Hematopoietic multipotent progenitor cell (in vitro differentiated cells): ENCODE data around the gene INSRR. TPM values are rescaled to one million over a fixed set of nuclear protein-coding genes. Genes with fewer than 3 reads are reported as not detected.

Experiments used
- DNase-seq, 3 donors: peaks; one replicate each; pipeline ENCODE4 v3.0.0-alpha.2; 2011 to 2015; ENCODE audit warnings: low read depth in 2 of 3, low spot score in 2 of 3
- total RNA-seq: library from RNA; depleted of rRNA; stranded (reverse); fragments of >200 nt; gene quantifications from one replicate; pipeline ENCODE4 v1.2.3, GENCODE V29; 2012

The INSRR gene
- total RNA-seq, 1 donor: under 0.01 TPM

DNA sequence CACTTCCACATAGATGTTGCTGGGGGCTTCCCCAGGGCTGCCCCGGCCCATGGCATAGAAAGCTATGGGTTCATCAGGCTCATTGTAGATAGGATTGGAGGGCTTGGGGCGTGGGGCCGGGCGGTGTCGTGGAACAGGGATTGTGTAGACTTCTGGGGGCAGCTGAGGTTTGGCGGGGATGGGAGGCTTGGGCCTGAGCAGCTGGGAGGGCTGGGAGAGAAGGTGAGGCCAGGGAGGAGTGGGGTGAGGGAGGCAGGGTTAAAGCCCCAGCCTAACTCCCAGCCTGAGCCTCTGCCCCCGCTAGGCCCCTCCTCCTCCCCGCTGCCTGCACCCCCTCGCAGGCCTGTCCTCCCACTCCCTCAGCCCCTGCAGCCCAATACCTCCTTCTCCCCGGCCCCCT, 49.6 kb downstream of the INSRR start:
- no peak for DNase-seq

DNA sequence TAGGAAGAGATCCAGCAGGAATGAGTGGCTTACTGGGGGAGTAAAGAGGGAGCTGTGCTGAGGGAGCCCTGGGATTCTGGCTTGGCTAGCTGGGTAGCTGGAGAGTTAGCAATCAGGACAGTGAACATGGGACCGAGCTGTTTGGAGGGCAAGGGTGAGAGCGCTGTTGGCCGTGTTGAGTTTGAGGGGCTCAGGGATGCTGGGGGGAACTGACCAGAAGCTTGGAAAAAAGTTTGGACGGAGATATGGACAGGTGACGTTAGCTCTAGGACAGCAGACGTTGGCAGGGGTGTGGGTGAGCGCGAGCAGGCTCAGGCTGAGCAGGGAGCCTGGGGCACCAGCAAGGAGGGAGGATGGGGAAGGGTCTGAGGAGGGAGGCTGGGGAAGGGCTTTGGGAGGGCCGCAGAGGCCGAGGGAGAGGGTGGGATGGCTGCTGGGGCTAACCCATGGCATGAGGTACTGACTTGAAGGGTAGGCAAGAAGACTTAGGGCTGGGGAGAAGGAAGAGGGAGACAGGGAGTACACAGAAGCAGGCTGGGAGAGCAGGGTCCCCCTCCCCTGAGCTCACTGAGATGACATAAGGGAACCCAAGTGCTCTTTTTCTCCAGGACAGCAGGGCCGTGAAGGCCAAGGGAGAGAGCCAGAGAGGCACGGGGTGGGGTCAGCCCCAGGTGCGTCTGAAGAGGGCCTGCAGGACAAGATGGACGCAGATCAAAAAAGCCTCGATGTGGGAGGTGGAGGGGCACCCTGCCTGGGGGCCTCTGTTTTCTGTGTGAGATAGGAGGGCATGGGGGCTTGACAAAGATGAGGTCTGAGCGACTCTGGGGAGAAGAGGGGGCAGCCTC, 50.5 kb downstream of the INSRR start:
- DNase-seq: no peak

DNA sequence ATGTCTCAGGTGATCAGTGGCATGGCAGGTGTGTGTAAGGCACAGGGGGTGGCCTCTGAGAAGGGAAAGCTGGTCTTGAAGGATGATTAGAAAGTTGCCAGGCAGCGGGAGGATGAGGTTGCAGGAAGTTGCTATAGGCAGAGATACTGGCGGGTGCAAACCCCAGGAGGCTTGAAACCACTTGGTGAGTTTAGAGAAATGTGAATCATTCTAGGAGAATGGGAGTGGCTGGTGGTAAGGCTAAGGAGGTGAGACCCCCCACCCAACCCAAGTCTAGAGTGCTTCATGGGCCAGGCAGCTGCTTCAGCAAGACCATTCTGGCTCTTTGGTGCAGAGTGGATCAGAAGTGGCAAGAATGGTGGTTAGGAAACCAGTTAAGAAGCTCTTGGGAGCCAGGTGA, 51.3 kb downstream of the INSRR start:
- DNase-seq: no peak

DNA sequence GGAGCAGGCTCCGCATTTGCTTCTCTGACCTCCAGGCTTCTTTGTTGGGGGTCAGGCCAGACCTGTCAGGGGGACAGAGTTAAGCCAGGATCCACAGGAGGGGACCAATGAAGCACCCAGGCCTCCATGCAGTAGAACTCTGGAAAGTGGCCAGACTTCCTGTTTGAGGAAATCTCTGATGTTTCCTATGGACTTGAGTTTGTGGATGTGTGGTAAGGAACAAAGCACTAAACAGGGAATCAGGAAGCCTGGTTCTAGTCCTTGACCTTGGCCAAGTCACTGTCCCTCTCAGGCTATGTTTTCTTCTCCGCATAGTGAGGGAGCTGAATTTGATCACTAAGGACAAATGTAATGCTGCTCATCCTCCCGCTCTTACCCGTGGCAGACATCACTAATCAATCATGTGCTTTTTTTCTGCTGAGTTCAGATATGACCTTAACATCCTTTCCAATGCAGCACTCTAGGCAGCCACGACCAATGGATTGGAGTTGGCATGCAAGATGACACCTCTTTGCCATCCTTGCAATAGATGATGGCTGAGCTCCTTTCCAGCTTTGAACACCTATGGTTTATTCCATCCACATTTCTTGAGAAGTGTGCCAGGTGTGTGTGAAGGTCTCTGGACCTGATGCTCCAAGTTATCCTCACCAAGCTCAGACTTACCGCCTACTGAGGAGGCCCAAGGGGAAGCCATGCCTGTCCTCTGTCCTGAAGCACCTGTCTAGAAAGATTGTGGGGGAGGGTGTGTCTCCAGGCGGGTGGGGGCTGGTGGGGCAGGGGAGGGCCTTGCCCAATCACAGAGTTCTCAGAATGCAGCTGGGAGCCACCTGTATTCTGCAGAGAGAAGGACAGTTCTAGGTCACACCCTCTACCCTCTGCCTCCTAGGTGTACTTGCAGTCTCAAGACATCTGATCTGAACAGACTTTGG, 52.1 kb downstream of the INSRR start:
- DNase-seq: no peak

DNA sequence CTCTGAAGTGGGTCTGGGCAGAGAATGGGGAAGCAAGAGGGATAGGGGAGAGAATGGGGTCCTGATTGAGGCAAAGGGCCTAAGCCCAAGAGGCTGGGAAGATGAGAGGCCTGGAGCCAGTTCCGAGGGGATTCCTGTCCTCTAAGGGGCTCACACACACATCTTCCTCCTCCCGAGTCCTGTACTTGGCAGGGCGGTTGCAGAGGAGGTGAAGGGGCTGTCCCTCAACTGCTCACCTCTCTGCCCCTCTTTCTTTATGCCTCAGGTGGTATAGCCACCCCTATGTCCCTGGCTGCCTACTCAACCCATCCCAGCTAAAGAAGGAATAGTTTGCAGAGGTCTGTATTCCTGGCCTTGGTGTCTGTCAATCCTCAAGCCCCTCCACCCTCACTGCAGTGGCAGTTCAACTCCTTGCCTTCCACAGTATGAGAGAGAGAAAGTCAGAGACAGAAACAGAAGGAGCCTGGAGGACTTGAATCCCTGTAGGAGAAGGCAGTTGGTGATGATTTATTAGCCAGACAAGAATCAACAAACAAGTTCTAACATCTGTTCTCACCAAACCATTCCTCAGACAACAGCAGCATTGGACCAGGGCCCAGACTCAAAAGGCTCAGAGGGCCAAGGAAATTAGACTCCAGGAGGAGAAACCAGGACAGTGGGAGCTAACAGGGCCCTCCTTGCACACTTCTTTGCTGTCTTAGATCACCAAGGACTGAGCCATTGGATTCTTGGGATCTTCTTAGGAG, 53.0 kb downstream of the INSRR start:
- DNase-seq: no peak

DNA sequence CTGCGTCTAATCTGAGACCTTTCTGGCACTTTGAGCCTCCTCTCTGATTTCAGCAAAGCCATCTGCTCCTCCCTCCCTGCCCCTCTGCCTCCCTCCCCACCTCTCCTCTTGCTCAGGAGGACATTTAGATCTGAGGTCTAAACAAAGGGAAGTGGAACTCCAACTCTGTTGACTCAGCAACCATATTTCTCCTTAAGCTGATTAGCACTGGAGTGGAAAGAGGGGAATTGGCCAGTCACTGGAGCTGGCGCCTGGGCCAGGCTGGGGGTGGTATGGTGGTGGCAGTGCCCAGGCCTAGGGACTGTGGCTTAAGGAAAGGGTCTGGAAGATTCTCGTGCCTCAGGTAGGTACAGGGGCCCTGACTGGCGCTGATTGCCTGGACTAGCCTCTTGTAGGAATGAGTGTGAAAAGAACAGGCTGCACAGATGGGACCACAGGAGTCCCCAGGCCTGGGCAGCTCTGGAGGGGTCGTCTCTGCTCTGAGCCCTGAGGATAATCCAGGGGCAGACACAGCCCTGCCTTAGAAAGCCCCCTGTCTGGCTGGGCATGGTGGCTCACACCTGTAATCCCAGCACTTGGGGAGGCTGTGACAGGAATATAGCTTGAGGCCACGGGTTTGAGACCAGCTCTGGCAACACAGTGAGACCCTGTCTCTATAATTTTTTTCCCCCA, 54.2 kb downstream of the INSRR start:
- peak in 2 of 3 donors; percentile 50 to 67 for DNase-seq

DNA sequence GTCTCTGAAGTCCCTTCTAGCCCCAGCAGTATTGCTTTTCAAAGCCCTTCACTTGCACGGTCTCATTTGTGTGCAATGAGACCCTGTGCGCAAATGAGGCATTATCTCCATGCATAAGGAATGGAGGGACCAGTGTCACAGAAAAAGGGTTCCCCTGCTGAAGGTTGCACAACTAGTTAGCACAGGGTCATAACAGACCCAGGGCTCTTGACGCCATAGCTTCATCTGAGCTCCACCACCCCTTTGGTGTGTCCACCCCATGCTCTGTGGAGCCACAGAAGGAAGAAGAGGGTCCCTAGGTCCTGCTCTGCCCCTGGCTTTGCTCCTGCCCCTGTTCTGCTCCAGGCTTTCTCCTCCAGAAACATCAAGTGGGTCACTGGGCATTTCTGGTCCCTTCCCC, 54.9 kb downstream of the INSRR start:
- DNase-seq: no peak

DNA sequence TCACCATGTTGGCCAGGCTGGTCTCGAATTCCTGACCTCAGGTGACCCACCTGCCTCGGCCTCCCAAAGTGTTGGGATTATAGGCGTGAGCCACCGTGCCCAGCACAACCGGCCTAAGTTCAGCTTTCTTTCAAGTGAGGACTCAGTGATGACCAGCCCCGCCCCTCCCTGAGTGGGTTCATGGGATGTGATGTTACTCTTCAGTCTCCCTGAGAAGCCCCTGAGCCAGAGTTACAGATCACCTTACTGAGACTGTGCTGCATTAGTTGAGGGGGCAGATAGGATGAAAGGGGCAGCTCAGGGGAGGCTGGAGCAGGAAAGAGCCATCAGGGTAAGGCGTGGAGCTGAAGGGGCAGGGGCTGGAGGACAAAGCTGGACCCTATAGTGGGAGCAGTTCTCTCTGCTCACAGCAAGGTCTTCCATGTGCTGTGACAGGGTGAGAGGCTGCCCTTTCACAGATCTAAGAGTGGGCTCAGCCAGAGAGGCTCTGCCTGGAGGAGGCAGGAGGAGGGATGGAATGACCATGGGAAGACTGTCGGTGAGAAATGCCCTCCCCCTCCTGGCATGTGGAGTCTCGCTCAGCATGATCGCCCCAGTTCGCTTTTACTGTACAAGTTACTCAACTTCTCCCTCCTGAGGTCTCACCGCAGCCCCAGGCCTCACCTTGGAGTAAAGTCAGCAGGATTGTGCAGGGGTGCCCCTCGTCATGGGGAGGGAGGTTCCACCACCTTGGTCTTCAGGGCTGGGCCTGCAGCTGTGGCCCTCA, 55.6 kb downstream of the INSRR start:
- DNase-seq: no peak

DNA sequence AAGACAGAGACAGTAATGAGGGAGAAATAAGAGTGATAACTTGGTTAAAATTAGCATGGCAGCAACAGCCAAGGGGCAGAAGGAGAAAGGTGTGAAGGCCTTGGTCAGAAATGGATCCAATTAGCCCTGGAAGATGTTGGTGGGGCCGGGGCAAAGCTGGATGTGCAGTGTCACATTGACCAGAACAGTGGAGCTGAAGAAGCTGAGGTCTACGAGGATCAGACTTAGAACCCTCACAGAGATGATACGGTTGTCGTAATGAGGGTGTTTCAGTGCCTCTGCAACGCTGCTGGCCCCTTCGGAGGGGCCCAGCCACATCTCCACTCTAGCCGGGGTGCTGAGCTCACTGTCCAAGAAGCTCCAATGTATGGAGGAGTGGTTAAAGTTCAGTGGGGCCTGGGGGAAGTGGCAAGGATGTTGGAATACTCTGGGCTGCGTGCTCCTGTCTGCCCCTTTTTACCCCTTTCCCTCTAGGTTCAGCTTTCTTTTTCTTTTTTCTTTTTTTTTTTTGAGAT, 56.4 kb downstream of the INSRR start:
- no peak for DNase-seq

DNA sequence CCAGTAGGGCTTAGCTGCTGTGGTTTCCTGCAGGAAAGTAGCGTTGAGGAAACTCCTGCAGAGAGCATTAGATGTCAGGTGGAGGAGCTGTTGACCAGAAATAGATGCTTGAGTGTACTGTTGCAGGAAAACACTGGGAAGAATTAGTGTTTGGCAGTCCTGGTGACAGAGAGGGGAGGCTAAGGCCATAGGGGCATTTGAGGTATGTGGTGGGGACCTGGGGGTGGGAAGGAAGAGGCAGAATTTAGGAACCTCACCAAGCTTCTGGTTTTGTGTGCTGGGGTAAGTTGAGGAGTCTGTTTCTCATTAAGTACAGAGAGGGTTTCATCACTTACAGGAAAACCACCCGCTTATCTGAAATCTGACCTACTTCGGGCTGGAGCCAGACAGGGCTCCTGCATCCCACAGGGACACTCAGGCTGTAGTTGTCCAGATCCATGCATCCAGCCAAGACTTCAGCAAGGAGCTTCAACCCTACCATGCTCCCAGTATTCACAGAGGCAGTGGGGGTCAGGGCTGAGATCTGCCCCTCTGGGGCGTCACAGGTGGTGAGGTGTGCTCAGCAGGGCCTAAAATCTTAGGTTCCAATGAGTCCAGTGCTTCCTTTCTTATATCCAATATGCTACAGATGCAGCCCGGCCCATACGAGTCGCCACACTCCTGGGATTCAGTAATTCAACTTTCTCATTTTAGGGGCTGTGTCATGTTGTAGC, 57.4 kb downstream of the INSRR start:
- DNase-seq: no peak

DNA sequence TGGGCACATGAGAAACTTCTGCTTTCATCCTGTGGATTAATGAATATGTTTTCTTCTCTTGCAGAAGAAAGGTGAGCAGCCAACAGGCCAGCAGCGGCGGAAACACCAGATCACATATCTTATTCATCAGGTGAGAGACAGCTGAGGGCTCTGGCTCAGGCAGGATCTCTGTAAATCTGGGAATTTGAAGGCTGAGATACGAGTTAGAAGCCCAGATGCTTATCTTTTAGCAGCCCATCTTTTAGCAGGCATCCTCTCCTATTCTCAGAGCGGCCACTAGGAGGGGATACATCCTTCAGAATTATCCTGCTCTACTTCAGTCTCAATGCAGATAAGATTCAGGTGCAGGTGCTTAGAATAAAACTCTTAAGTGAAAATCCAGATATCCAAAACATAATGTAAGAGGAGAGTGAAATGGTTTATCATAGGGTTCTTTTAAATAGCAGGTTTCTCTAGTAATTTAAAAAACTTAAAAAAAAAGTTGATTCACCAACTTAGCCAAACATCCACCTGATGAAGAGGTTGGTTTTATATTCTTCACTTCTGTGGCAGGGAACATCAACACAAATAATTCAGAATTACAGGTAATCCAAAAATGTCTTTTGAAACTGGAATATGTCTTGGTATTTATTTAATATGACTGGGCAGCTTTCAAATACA, 61.6 kb downstream of the INSRR start:
- DNase-seq: peak in 2 of 3 donors; percentile 50 to 73

DNA sequence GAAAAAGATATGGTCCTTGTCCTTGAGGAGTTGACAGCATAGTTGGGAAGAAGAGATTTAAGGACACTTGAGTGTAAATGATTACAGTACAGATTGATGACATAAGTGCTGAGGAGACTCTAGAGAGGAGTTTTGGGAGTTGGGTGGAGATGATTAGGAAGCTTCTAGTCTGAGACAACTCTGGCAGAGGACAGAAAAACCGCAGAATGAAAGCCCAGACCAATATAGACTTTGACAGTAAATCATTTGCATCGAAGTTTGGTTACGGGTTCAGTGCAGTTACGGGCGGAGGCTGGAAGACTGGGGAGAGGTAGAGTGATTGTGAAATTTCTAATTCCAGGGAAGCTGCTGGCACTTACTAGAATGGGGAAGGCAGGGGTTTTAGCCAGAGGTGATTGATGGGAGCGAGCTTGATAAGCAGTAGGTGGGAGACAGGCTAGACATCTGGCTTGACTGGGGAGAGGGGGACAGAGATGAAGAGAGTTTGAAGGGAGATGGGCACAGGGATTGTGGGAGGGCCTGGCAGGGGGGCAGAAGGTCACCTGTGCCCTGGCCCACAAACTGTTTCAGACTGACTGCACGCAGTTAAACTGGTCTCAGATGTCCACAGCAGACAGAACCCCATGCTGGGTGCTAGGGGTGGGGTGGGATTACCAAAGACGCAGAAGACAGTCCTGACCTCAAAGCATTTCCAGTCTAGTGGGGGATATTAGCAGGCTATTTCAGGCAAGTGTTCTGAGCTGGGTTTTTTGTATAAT, 62.4 kb downstream of the INSRR start:
- DNase-seq: no peak

DNA sequence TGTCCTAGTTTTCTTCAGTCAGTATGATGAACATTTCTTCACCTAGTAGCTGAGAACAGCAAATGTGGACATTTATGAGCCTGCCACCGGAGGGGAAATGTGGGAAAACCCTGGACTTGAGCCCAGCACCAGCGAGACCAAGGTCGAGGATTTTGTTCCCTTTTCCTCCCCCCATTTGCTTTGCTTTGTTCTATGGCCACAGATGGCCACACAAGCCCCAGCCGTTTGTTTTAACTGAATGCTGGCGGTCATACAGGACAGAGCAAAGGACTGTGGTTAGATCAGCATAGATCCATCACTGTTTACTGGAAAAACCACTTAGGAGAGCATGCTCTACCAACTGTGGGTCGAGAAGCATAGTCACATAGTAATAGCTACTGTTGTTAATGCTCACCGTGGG, 63.1 kb downstream of the INSRR start:
- DNase-seq: no peak

DNA sequence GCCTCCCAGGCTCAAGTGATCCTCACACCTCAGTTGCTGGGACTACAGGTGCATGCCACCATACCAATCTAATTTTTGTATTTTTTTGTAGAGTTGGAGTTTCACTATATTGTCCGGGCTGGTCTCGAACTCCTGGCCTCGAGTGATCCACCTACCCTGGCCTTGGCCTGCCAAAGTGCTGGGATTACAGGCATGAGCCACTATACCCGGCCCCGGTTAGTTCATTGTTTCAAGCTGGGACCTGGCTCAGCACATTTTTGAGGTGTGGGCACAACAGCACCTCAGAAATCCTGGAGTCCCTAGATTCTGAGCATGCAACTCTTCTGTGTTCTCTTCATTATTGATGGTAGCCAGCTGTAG, 63.6 kb downstream of the INSRR start:
- no peak for DNase-seq

DNA sequence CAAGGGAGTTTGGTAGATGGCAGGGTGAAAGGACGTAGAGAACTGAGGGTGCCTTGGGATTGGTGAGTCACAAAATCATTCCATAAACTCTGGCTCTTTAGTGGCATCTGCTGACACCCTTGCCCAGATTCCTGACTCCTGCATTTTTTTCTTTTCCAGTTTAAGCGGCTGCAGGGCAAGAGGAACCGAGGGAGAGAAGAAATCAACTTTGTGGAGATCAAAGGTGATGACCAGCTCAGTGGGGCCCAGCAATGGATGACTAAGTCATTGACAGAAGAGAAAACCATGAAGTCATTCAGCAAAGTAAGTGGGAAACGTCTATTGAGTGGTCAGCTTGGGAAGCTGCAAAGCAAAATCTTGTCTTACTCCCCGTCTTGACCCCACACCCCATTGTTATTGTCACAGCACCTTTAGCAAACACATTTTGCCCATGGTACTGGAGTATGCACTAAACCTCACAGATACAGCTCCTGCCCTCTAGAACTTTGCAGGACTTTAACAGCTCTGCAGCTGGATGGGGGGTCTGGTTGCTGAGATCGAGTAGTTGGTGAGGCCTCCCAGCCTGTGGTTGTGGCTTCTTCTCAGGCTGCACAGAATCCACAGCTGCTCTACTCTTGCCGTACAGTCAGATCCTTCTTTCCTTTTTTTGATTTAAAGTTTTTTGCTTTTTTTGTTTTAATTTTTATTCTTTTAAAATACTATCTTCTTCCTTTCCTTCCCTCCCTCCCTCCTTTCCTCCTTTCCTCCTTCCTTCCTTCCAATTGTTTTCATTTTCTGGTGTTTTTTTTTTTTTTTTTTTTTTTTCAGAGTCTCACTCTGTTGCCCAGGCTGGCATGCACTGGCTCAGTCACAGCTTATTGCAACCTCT, 64.2 kb downstream of the INSRR start:
- DNase-seq: no peak
